ENCODE measurements around the gene MICU1.

DNA sequence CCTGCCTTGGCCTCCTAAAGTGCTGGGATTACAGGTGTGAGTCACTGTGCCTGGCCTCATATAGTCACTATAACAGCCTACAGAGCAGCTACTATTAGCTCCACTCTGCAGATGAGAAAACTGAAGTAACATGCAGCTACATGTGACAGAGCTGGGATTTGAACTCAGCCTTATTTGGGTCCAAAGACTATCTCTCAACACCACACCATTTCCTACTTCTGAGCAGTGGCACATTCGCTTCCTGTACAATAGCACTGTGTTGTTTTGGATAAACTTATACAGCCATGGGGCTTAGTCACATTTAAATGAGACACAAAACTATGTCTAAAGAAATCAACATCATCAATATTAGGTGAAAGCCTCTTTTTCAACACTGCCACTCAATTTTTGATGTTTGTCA lies 201.3 kb downstream of the MICU1 start:
- TF ChIP-seq, protein P1, sequence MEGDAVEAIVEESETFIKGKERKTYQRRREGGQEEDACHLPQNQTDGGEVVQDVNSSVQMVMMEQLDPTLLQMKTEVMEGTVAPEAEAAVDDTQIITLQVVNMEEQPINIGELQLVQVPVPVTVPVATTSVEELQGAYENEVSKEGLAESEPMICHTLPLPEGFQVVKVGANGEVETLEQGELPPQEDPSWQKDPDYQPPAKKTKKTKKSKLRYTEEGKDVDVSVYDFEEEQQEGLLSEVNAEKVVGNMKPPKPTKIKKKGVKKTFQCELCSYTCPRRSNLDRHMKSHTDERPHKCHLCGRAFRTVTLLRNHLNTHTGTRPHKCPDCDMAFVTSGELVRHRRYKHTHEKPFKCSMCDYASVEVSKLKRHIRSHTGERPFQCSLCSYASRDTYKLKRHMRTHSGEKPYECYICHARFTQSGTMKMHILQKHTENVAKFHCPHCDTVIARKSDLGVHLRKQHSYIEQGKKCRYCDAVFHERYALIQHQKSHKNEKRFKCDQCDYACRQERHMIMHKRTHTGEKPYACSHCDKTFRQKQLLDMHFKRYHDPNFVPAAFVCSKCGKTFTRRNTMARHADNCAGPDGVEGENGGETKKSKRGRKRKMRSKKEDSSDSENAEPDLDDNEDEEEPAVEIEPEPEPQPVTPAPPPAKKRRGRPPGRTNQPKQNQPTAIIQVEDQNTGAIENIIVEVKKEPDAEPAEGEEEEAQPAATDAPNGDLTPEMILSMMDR (IDR thresholded peaks at IDR 0.05): no peak
- no peak for TF ChIP-seq POLR2A (IDR thresholded peaks at IDR 0.05)
